Smooth muscle cell (in vitro differentiated cells): Measurements from ENCODE around the gene POLR1B. TPM values are rescaled to one million over a fixed set of nuclear protein-coding genes. Genes with fewer than 3 reads are reported as not detected.

ENCODE experiments used
- DNase-seq: peaks from one replicate; lab custom pipeline; 2025; ENCODE audit not compliant: unreplicated experiment; lab: John Stamatoyannopoulos, UW
- H2AFZ ChIP-seq: fragments of 200-600 bp; sonication (generic); 2 replicates; pipeline ENCODE4 v1.6.0; 2016; ENCODE audit warnings: antibody characterized with exemption, low read depth, mild to moderate bottlenecking
- H3F3A ChIP-seq: fragments of 200-600 bp; sonication (generic); 2 replicates; pipeline ENCODE4 v1.6.0; 2017; ENCODE audit warnings: antibody characterized with exemption, low read depth
- H3K27ac ChIP-seq: fragments of 200-600 bp; sonication (generic); 2 replicates; pipeline ENCODE4 v1.5.1; 2016; ENCODE audit warnings: low read depth, mild to moderate bottlenecking
- H3K27me3 ChIP-seq: fragments of 200-600 bp; sonication (generic); 2 replicates; pipeline ENCODE4 v1.6.1; 2016; ENCODE audit warnings: low read depth, mild to moderate bottlenecking
- H3K36me3 ChIP-seq: fragments of 200-600 bp; sonication (generic); 2 replicates; pipeline ENCODE4 v1.5.1; 2016; ENCODE audit warnings: low read depth
- H3K4me1 ChIP-seq: fragments of 200-600 bp; sonication (generic); 2 replicates; pipeline ENCODE4 v1.5.1; 2016; ENCODE audit warnings: low read depth
- H3K4me2 ChIP-seq: fragments of 200-600 bp; sonication (generic); 2 replicates; pipeline ENCODE4 v1.6.0; 2016; ENCODE audit warnings: mild to moderate bottlenecking
- H3K4me3 ChIP-seq: fragments of 200-600 bp; sonication (generic); 2 replicates; pipeline ENCODE4 v1.5.1; 2016; ENCODE audit warnings: mild to moderate bottlenecking
- H3K79me2 ChIP-seq: fragments of 200-600 bp; sonication (generic); 2 replicates; pipeline ENCODE4 v1.6.0; 2016; ENCODE audit warnings: low read depth, mild to moderate bottlenecking
- H3K9ac ChIP-seq: fragments of 200-600 bp; sonication (generic); 2 replicates; pipeline ENCODE4 v1.6.0; 2016; ENCODE audit warnings: low read depth
- H3K9me3 ChIP-seq: fragments of 200-600 bp; sonication (generic); replicated peaks from 2 replicates; pipeline ENCODE4 v1.5.1; 2016; ENCODE audit warnings: low read depth
- H4K20me1 ChIP-seq: fragments of 200-600 bp; sonication (generic); 2 replicates; pipeline ENCODE4 v1.6.0; 2016; ENCODE audit warnings: low read depth
- CTCF ChIP-seq: fragments of 200-600 bp; sonication (generic); IDR thresholded peaks from 2 replicates; pipeline ENCODE4 v1.5.1; 2017; ENCODE audit warnings: borderline replicate concordance, mild to moderate bottlenecking, antibody characterized with exemption; ENCODE audit not compliant: insufficient read depth, poor library complexity, severe bottlenecking
- WGBS: methylation state at CpG from one replicate; pipeline ENCODE4 v1.1.7; 2016; ENCODE audit warnings: low lambda C conversion rate; 5-methylcytosine and 5-hydroxymethylcytosine counted together
- polyA plus RNA-seq: library from polyadenylated mRNA; unstranded; fragments of >200 nt; fragmentation: Nextera tagmentation; extraction: Ambion mirVana; gene quantifications from 2 replicates; pipeline ENCODE4 v1.2.1, GENCODE V29; 2016
- total RNA-seq: library from RNA; depleted of rRNA; stranded (reverse); fragments of >200 nt; gene quantifications from 2 replicates; pipeline ENCODE4 v1.2.3, GENCODE V29; 2014

POLR1B gene, protein sequence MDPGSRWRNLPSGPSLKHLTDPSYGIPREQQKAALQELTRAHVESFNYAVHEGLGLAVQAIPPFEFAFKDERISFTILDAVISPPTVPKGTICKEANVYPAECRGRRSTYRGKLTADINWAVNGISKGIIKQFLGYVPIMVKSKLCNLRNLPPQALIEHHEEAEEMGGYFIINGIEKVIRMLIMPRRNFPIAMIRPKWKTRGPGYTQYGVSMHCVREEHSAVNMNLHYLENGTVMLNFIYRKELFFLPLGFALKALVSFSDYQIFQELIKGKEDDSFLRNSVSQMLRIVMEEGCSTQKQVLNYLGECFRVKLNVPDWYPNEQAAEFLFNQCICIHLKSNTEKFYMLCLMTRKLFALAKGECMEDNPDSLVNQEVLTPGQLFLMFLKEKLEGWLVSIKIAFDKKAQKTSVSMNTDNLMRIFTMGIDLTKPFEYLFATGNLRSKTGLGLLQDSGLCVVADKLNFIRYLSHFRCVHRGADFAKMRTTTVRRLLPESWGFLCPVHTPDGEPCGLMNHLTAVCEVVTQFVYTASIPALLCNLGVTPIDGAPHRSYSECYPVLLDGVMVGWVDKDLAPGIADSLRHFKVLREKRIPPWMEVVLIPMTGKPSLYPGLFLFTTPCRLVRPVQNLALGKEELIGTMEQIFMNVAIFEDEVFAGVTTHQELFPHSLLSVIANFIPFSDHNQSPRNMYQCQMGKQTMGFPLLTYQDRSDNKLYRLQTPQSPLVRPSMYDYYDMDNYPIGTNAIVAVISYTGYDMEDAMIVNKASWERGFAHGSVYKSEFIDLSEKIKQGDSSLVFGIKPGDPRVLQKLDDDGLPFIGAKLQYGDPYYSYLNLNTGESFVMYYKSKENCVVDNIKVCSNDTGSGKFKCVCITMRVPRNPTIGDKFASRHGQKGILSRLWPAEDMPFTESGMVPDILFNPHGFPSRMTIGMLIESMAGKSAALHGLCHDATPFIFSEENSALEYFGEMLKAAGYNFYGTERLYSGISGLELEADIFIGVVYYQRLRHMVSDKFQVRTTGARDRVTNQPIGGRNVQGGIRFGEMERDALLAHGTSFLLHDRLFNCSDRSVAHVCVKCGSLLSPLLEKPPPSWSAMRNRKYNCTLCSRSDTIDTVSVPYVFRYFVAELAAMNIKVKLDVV
- total RNA-seq (12.5 and 16.9 TPM in 2 replicates), polyA plus RNA-seq (7.4 and 7.6 TPM in 2 replicates)

DNA sequence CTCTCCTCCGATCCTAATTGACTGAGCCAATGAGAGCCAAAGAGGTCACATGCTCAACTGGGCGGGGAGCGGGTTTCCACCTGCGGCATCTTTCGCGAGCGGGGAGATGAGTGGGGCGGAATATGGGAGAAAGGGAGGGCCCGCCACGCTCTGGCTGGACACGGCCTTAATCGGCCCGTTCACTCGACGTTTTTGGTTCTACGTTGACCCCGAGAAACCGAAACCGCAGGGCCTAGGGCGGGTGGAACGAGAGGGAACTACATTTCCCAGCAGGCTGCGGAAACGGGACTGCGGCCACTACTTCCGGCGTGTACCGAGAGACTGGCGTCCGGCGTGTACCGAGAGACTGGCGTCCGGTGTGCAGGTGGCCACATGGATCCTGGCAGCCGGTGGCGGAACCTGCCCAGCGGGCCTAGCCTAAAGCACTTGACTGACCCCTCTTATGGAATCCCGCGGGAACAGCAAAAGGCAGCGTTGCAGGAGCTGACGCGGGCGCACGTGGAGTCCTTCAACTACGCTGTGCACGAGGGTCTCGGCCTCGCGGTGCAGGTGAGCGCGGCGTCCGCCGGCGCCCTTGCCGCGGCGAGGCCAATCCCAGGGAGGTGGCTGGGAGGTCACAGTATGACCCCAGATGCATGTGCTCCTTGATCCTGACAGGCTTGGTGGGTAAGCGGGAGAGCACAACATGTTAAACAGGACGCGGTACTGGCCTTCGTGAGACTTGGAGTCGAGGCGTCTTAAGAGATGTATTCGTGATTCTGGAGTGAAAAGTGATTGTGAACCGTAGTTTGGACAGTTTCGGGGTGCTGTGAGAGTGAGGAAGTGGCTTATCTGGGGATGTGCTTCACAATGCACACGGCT lies at the start of gene POLR1B:
TSS of gene POLR1B (plus strand) at position 343 of the 861 bp plus-strand sequence. CDS start at position 373, 30 bp downstream.
- peak within 1 kb of the TSS; percentile 36 for H3K27ac ChIP-seq
- no peaks in the 10 kb centered on the region for H3K27me3 ChIP-seq
- H3K36me3 ChIP-seq = no peaks in the 10 kb centered on the region
- peaks cover 31% of the 10 kb centered on the region for H3K79me2 ChIP-seq
- under 1% methylated on average over 66 of the region's 67 CpGs for WGBS
- no peak for TF ChIP-seq CTCF
- H4K20me1 ChIP-seq = no peaks in the 10 kb centered on the region
- peak within 1 kb of the TSS; percentile 51 for H3K9ac ChIP-seq
- peak within 1 kb of the TSS; percentile 95 for H2AFZ ChIP-seq
- peak; percentile 50 for DNase-seq
- H3F3A ChIP-seq = peaks cover 8% of the 10 kb centered on the region
- peaks cover 14% of the 10 kb centered on the region for H3K4me1 ChIP-seq
- H3K4me3 ChIP-seq = peak within 1 kb of the TSS; percentile 82
- H3K9me3 ChIP-seq = no peaks in the 10 kb centered on the region
- H3K4me2 ChIP-seq = peak within 1 kb of the TSS; percentile 94

DNA sequence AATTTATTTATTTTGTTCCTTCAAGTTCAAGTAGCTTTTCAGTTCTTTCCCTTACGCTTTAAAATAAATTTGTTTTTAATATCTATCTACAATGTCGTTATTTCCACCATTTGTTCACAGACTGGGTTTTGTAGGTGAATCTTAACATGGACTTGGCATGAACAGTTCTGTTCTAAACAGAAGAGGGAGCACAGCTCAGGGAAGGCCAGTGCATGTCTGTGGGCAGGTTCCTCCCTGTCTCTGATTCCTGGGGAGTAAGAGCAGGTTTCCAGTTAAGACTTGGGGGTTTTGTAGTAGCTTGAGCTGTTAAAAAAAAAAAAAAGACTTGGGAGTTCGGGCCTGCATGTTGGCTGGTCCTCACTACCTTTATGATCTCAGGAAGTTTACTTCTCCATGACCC lies 49.2 kb upstream of the POLR1B start:
- H3K27me3 ChIP-seq = no peaks in the 10 kb centered on the region
- peaks cover 16% of the 10 kb centered on the region for H3K79me2 ChIP-seq
- no peak overlapping the region for H2AFZ ChIP-seq
- peak overlapping the region; percentile 47 for H3K4me2 ChIP-seq
- H3K4me3 ChIP-seq = no peak overlapping the region
- peaks cover 12% of the 10 kb centered on the region for H4K20me1 ChIP-seq
- H3K36me3 ChIP-seq = no peaks in the 10 kb centered on the region
- peak overlapping the region; percentile 48 for H3K27ac ChIP-seq
- H3K9me3 ChIP-seq = no peaks in the 10 kb centered on the region
- no peak for TF ChIP-seq CTCF
- H3F3A ChIP-seq = peaks cover 14% of the 10 kb centered on the region
- no peak for DNase-seq
- H3K9ac ChIP-seq = no peak overlapping the region
- no peaks in the 10 kb centered on the region for H3K4me1 ChIP-seq
- WGBS = 93% methylated on average over 3 of the region's 3 CpGs

DNA sequence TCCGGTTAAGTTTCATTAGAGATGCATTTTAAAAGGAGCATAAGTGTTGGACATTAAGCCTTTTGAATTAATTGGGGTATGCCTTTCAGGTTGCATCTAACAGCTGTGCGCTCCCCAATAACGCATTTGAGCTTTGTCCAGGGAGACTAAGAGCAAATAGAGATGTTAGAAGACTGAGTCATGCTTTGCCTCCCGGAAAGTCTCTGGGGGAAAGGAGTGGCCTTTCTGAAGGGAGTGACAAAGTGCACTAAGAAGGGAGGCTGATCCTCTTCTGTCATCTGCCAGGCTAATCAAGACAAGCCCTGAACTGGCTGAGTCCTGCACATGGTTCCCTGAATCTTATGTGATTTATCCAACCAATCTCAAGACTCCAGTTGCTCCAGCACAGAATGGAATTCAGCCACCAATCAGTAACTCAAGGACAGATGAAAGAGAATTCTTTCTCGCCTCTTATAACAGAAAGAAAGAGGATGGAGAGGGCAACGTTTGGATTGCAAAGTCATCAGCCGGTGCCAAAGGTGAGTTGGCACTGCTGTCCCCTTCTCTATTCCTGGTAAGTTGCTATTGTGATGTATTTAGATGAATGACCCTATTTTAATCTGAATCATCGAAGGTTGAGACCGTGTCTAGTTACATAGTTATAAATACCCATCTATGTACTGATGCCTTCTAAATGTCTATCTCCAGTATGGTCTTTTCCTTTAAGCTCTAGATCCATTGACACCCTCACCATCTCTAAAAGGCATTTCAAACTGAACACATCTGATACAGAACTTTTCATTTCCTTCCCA lies 48.2 kb upstream of the POLR1B start:
- Histone ChIP-seq H3K4me2 (peak overlapping the region; percentile 47), H2AFZ (no peak overlapping the region), H3K27me3 (no peaks in the 10 kb centered on the region), H3F3A (peaks cover 14% of the 10 kb centered on the region), H3K4me1 (no peaks in the 10 kb centered on the region), H3K27ac (peak overlapping the region; percentile 48), H3K36me3 (no peaks in the 10 kb centered on the region), H3K9me3 (no peaks in the 10 kb centered on the region), H4K20me1 (peaks cover 12% of the 10 kb centered on the region), H3K79me2 (peaks cover 11% of the 10 kb centered on the region), H3K9ac (no peak overlapping the region), H3K4me3 (no peak overlapping the region)
- no peak for DNase-seq
- TF ChIP-seq CTCF = no peak
- WGBS = 71% methylated on average over 9 of the region's 9 CpGs
